Caki2 (cell line): Measurements from ENCODE around the gene EDIL3. TPM values are rescaled to one million over a fixed set of nuclear protein-coding genes. Genes with fewer than 3 reads are reported as not detected.
"Not testable (repeated sequence)": the region's sequence is repeated elsewhere in the genome, so short reads cannot be mapped to it uniquely, and the experiment has no call there.

ENCODE experiments used
- DNase-seq: peaks from one replicate; pipeline ENCODE4 v3.0.0-alpha.2; 2015; ENCODE audit warnings: low read depth
- in situ Hi-C: cut with HindIII; loops from 2 replicates; pipeline ENCODE4 v1.10.0; 2016; ENCODE audit warnings: low sequenced_read_pairs, low pct_unique_long_range_greater_than_20kb, mixed read lengths
- total RNA-seq: library from RNA; depleted of rRNA; stranded (reverse); fragments of >200 nt; shearing (Covaris generic); gene quantifications from 2 replicates; pipeline ENCODE4 v1.2.3, GENCODE V29; 2014; ENCODE audit warnings: low replicate concordance

The EDIL3 gene
- total RNA-seq, 1 experiment from 2014 or later: 127 TPM

DNA sequence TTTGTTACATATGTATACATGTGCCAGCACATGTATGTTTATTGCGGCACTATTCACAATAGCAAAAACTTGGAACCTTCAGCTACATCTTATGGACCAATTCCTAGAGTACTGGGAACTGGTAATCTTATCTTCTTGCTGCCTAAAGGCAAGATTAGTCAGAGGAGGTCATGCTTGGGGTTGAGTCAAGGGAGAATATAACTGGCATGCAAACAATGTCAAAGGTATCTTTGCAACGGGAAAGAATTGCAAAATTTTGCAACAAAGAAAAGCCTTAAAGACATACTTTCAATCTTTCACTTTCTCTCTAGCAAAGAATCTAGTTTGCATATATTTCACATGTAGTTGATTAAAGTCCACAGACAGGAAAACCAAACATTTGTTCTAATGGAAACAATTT is 145.2 kb downstream of the EDIL3 start:
- in situ Hi-C loops: no loop called here
- peak; percentile 33 for DNase-seq

DNA sequence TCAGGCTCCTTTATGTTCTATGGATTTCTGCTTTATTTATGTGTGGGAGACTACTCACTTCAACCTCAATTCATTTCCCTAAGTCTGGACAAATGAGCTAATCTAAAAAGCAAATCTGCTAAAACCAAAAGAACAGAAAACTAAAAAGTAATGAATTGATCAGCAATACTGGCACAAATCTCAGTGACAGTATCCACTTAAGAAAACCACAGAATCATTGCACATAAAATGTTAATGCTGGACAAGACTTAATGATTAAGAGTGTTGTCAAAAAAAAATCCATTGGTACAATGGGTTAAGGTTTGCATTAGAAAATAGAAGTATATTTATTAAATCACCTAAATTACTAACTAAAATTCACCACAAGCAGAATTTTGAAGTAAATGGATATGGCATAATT is 147.6 kb downstream of the EDIL3 start:
- in situ Hi-C loops: no loop called here
- no peak for DNase-seq

DNA sequence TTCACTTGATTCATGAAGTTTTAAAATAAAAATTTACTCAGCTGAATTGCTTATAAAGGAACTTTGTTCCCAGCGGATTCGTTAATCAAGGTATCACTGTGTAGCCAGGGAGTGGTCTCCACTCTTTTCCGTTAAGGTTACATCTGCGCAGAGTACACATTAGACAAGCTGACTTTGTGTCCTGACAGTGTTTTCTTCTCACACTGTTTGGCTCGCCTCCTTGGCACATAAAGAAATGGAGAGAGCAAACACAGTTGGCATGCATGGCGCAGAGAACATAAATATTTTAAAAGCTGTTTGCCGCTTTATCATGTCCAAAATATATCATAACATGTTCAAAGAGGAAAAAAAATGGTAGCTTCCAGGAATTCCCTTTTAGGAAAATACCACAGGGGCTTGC is 153.2 kb downstream of the EDIL3 start:
- no peak for DNase-seq
- in situ Hi-C loops: no loop called here

- DNase-seq: no peak
- in situ Hi-C loops: no loop called here
Observed at GRCh38 chr5:84229045-84229444, 155.6 kb downstream of the EDIL3 start.

DNA sequence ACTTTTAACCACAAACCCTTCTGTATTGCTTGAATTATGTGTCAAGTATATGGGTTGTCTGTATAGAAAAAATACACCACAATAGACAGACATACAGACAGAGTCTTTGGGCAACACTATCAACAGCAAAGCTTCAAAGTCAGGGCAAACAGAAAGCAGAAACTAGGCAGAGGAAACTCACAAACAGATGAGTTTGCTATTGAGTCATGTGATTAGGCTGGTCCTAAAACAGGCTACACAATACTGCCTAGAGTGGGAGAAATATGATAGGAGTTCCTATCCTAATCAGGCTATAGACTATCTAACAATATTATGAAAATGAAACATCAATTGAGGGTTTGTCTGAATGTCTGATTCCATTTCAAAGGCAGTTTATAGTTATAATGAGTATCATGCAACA is 156.4 kb downstream of the EDIL3 start:
- no peak for DNase-seq
- in situ Hi-C loops: no loop called here

GRCh38 chr5:84227236-84227635 is 157.4 kb downstream of the EDIL3 start:
- no peak for DNase-seq
- in situ Hi-C loops: no loop called here

DNA sequence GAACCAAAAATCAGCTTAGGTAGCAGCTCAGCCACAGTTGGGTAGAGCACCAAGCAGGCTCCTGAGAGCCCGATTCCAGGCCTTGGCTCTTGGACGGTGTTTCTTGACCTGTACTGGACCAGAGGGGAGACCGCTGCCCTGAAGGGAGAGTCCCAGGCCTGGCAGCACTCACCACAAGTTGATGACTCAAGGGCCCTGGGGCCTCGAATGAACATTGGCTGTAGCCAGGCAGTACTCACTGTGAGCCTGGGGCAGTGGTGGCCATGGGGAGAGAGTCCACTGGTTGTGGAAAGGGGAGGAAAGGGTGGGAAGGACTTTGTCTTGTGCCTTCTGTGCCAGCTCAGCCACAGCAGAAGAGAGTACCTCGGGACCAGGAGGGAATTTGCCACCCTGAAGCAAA is 166.1 kb downstream of the EDIL3 start:
- in situ Hi-C loops: no loop called here
- DNase-seq: peak; percentile 13

- in situ Hi-C loops: no loop called here
- no peak for DNase-seq
Observed at GRCh38 chr5:84215521-84215920, 169.2 kb downstream of the EDIL3 start.

- no peak for DNase-seq
- in situ Hi-C loops: no loop called here
Observed at GRCh38 chr5:84213861-84214260, 170.8 kb downstream of the EDIL3 start.

- in situ Hi-C loops: no loop called here
Observed at GRCh38 chr5:84213212-84213611, 171.5 kb downstream of the EDIL3 start.

DNA sequence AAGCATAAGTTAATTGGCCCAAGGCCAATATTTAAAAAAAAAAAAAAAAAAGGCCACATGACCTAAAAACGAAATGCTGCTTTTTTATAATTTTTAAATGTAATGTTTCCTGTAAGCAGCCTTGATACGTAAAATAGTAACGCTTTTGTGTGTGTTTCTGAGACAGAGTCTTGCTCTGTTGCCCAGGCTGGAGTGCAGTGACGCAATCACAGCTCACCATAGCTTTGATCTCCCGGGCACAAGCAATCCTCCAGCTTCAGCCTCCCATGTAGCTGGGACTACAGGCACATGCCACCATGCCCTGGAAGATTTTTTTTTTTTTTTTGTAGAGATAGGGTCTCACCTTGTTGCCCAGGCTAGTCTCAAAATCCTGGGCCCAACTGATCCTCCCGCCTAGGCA is 179.9 kb downstream of the EDIL3 start:
- in situ Hi-C loops: no loop called here
- DNase-seq: no peak

More at GRCh38 chr5:84213212-84213611, 171.5 kb downstream of the EDIL3 start:
- DNase-seq: no peak

- in situ Hi-C loops: no loop called here
- no peak for DNase-seq
Observed at GRCh38 chr5:84202136-84202535, 182.5 kb downstream of the EDIL3 start.

GRCh38 chr5:84197538-84197937 is 187.1 kb downstream of the EDIL3 start:
- in situ Hi-C loops: no loop called here
- no peak for DNase-seq

DNA sequence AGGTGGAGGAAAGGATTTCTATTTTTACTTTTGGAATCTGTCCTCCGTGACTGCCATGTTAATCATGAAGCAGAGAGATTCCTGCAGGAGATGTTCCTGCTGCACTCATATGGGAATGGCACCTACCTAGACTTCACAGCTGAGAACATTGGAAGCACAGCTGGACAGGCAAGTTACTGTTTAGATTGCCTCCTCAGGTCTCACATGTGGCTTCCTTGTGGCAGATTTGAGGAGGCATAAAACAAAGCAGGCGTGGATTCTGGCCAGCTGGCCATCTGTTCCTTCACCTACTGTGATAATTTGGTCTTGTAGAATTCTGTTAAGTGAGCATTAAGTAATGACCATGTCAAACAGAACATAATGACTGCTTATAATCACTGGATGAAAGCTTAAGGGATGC is 193.4 kb downstream of the EDIL3 start:
- DNase-seq: peak; percentile 20

DNA sequence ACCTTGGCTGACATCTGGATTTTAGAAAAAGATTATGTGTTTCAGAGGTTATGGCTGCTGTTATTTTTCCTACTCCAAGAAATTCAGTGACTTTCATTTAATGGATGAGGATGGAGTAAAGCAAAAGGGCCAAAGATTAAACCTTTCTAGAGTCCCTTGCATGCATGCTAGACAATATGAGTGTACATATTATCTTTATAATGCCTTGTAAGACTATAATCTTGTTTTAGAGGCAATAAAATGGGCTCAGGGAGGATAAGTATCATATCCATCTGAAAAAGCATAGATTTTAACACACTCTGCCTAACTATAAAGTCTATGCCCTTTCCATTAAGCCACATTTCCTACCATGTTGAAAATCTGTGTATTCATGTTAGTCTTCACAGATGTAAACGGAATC is 199.8 kb downstream of the EDIL3 start:
- no peak for DNase-seq
- in situ Hi-C loops: no loop called here

More for the DNA sequence above, 193.4 kb downstream of the EDIL3 start:
- in situ Hi-C loops: no loop called here

DNA sequence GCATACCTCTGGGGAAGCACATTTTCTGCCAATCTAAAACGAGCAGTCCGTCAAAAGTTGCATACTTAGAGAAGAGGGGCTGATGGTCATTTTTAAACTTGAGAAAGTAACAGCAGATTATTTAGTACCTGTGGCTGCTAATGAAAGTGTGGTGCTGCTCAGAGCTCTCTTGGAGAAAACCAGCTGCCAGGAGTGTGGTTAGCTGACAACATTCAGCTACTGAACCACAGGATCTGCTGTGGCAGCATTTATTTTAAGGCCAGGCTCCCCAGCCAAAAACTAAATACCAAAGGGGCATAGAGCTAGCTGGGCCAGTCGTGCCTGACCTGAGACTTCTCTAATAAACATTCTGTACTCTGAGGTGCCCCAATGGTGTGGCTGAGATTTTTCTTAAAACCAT is 203.6 kb downstream of the EDIL3 start:
- no peak for DNase-seq

DNA sequence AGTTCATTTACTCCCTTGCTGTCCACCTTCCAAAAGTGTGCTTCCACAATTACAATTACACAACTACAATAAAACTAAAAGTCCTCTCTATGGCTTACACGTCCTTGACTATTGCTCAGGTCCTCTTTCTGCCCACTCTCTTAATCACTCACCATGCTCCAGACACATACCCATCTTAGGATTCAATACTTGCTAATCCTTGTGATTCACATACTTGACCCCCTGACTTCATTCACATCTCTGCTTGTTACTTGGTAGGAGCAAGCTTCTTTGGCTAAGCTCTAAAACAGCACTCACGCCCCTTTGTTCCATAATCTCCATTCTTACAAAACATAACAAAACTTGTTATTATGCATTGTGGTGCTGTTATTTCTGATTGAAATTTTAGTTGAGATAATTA is 215.8 kb downstream of the EDIL3 start:
- no peak for DNase-seq
- in situ Hi-C loops: no loop called here

More for the DNA sequence above, 203.6 kb downstream of the EDIL3 start:
- in situ Hi-C loops: no loop called here

- in situ Hi-C loops: no loop called here
- no peak for DNase-seq
Observed at GRCh38 chr5:84163671-84164070, 221.0 kb downstream of the EDIL3 start.

DNA sequence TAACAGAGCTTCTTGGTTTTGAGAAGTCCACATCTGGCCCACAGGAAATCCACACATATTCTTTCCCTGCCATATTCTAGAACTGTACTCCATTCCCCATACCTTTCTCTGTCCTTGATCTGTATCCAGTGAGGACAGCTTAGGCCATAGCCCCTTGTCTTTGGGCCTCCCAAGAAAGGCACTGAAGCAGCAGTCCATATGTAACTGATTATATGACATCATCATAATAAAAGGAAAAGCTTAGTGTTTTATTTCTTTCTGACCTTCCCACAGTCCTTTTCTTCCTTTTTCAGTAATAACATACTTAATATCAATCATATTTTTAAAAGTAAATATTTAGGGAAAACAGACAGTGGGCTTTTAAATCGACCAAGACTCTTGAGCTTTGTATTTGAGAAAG is 222.0 kb downstream of the EDIL3 start:
- in situ Hi-C loops: no loop called here

GRCh38 chr5:84160650-84161049 is 224.0 kb downstream of the EDIL3 start:
- in situ Hi-C loops, DNase-seq: not testable (repeated sequence)

More for the DNA sequence above, 222.0 kb downstream of the EDIL3 start:
- no peak for DNase-seq

DNA sequence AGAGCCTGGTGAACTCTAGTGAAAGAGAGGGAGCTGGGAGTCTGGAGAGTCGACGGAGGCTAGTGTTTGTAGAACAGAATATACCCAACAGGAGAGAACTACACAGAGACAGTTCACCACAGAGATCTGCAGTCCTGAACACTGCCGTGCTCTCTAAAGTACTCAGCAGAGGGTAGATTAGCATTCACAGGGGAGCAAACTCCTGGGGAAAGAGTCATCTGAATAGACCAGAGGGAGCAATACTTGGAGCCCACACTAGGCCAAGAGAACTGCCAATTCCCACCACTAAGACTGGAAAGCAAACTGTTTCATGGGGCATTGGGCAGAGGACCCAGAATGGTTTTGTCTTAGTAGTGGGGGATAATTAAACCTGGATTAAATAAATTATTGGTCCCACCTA is 235.6 kb downstream of the EDIL3 start:
- in situ Hi-C loops: no loop called here

More for the DNA sequence above, 235.6 kb downstream of the EDIL3 start:
- DNase-seq: no peak
